Measurements from ENCODE around the gene PGM3. TPM values are rescaled to one million over a fixed set of nuclear protein-coding genes. Genes with fewer than 3 reads are reported as not detected.

Gene PGM3
- total RNA-seq, 1 donor from 2014 or later: 26.5 TPM

- DNase-seq (ENCODE audit: low read depth): no peak
- TF ChIP-seq CTCF (conservative IDR thresholded peaks at IDR 0.05; ENCODE audit: low read depth, low read length): no peak
- H3K4me3 ChIP-seq (ENCODE audit: low read depth, low read length): no peak overlapping the region
Observed at GRCh38 chr6:83138118-83138722, 54.8 kb downstream of the PGM3 start.

GRCh38 chr6:83132121-83132520, 60.9 kb downstream of the PGM3 start:
- DNase-seq (ENCODE audit: low read depth): no peak
- TF ChIP-seq CTCF (conservative IDR thresholded peaks at IDR 0.05; ENCODE audit: low read depth, low read length): no peak
- no peak overlapping the region for H3K4me3 ChIP-seq (ENCODE audit: low read depth, low read length)

- H3K4me3 ChIP-seq (ENCODE audit: low read depth, low read length): no peak overlapping the region
- DNase-seq (ENCODE audit: low read depth): no peak
- no peak for TF ChIP-seq CTCF (conservative IDR thresholded peaks at IDR 0.05; ENCODE audit: low read depth, low read length)
Observed at GRCh38 chr6:83127976-83128375, 65.1 kb downstream of the PGM3 start.

- no peak for TF ChIP-seq CTCF (conservative IDR thresholded peaks at IDR 0.05; ENCODE audit: low read depth, low read length)
- H3K4me3 ChIP-seq (ENCODE audit: low read depth, low read length): no peak overlapping the region
- DNase-seq (ENCODE audit: low read depth): no peak
Observed at GRCh38 chr6:83127258-83127657, 65.8 kb downstream of the PGM3 start.

GRCh38 chr6:83126807-83127206, 66.3 kb downstream of the PGM3 start:
- no peak for TF ChIP-seq CTCF (conservative IDR thresholded peaks at IDR 0.05; ENCODE audit: low read depth, low read length)

GRCh38 chr6:83126223-83126622, 66.8 kb downstream of the PGM3 start:
- H3K4me3 ChIP-seq (ENCODE audit: low read depth, low read length): no peak overlapping the region
- no peak for TF ChIP-seq CTCF (conservative IDR thresholded peaks at IDR 0.05; ENCODE audit: low read depth, low read length)
- no peak for DNase-seq (ENCODE audit: low read depth)

More at GRCh38 chr6:83126807-83127206, 66.3 kb downstream of the PGM3 start:
- no peak for DNase-seq (ENCODE audit: low read depth)
- H3K4me3 ChIP-seq (ENCODE audit: low read depth, low read length): no peak overlapping the region

GRCh38 chr6:83125425-83125824, 67.6 kb downstream of the PGM3 start:
- no peak for TF ChIP-seq CTCF (conservative IDR thresholded peaks at IDR 0.05; ENCODE audit: low read depth, low read length)
- DNase-seq (ENCODE audit: low read depth): no peak

More at GRCh38 chr6:83125425-83125824, 67.6 kb downstream of the PGM3 start:
- no peak overlapping the region for H3K4me3 ChIP-seq (ENCODE audit: low read depth, low read length)
